PC-3 (cell line): Measurements from ENCODE around the gene ZNF319. TPM values are rescaled to one million over a fixed set of nuclear protein-coding genes. Genes with fewer than 3 reads are reported as not detected.

Experiments used
- ATAC-seq: fragments of 200-7000 bp; cut with Tn5 transposase; 2 replicates; pipeline ENCODE4 v1.9.1; 2020; ENCODE audit warnings: mild to moderate bottlenecking, moderate library complexity
- BruUV-seq: library from RNA; stranded (reverse); fragments of 400-500 nt; replicated peaks from 2 replicates; lab custom pipeline; 2021; lab: Mats Ljungman, UMichigan
- CTCF ChIA-PET: fragments of 300-600 bp; sonication (Branson Sonifier 250); formaldehyde crosslinking; loops from one replicate; lab custom pipeline; 2022; ENCODE audit warnings: antibody characterized with exemption; lab: Charles Lee
- POLR2A ChIA-PET: fragments of 300-600 bp; sonication (Branson Sonifier 250); formaldehyde crosslinking; loops from one replicate; lab custom pipeline; 2022; ENCODE audit warnings: antibody characterized with exemption; ENCODE audit not compliant: unreplicated experiment; lab: Charles Lee
- DNase-seq: peaks from one replicate; pipeline ENCODE4 v3.0.0-alpha.2; 2015
- H2AFZ ChIP-seq: fragments of 300-600 bp; sonication (generic); 2 replicates; pipeline ENCODE4 v1.6.0; 2016; ENCODE audit warnings: antibody characterized with exemption, low read length
- H3F3A ChIP-seq: fragments of 300-600 bp; sonication (generic); one replicate; pipeline ENCODE4 v1.6.0; 2017; ENCODE audit warnings: antibody characterized with exemption, low read length, control low read depth, mild to moderate bottlenecking; ENCODE audit not compliant: unreplicated experiment
- H3K27ac ChIP-seq: fragments of 300-600 bp; sonication (generic); 2 replicates; pipeline ENCODE4 v1.5.1; 2016; ENCODE audit warnings: mild to moderate bottlenecking, low read length
- H3K27me3 ChIP-seq: fragments of 300-600 bp; sonication (generic); 2 replicates; pipeline ENCODE4 v1.6.1; 2016; ENCODE audit warnings: low read length, mixed read lengths
- H3K36me3 ChIP-seq: fragments of 300-600 bp; sonication (generic); 2 replicates; pipeline ENCODE4 v1.6.1; 2016; ENCODE audit warnings: low read depth, mixed run types, low read length, mixed read lengths
- H3K4me1 ChIP-seq: fragments of 300-600 bp; sonication (generic); 2 replicates; pipeline ENCODE4 v1.5.1; 2016; ENCODE audit warnings: low read length; ENCODE audit not compliant: insufficient read depth
- H3K4me2 ChIP-seq: fragments of 300-600 bp; sonication (generic); 2 replicates; pipeline ENCODE4 v1.6.0; 2016; ENCODE audit warnings: low read length
- H3K4me3 ChIP-seq: fragments of 300-600 bp; sonication (generic); 2 replicates; pipeline ENCODE4 v1.5.1; 2016; ENCODE audit warnings: mild to moderate bottlenecking, low read length, mixed read lengths
- H3K79me2 ChIP-seq: fragments of 300-600 bp; sonication (generic); 2 replicates; pipeline ENCODE4 v1.6.1; 2017; ENCODE audit warnings: low read length, mixed read lengths
- H3K9ac ChIP-seq: fragments of 300-600 bp; sonication (generic); 2 replicates; pipeline ENCODE4 v1.6.0; 2016; ENCODE audit warnings: mild to moderate bottlenecking, low read length
- H3K9me2 ChIP-seq: fragments of 300-600 bp; sonication (generic); replicated peaks from 2 replicates; pipeline ENCODE4 v1.6.1; 2016; ENCODE audit warnings: mixed run types, low read length, mixed read lengths
- H3K9me3 ChIP-seq: fragments of 300-600 bp; sonication (generic); 2 replicates; pipeline ENCODE4 v1.6.1; 2016; ENCODE audit warnings: low read length, mixed read lengths
- H4K20me1 ChIP-seq: fragments of 300-600 bp; sonication (generic); 2 replicates; pipeline ENCODE4 v1.6.1; 2016; ENCODE audit warnings: low read length, mixed read lengths
- CTCF ChIP-seq: fragments of 300-600 bp; sonication (generic); conservative IDR thresholded peaks from 2 replicates; pipeline ENCODE4 v1.5.1; 2017; ENCODE audit warnings: antibody characterized with exemption, low read depth, mild to moderate bottlenecking, low read length
- EZH2 ChIP-seq: fragments of 300-600 bp; sonication (generic); IDR thresholded peaks from one replicate; pipeline ENCODE4 v1.6.1; 2017; ENCODE audit warnings: antibody characterized with exemption, mild to moderate bottlenecking, low read length; ENCODE audit not compliant: unreplicated experiment
- EZH2phosphoT487 ChIP-seq: fragments of 300-600 bp; sonication (generic); IDR thresholded peaks from 2 replicates; pipeline ENCODE4 v1.6.1; 2018; ENCODE audit warnings: mild to moderate bottlenecking, antibody characterized with exemption, low read length, borderline replicate concordance
- intact Hi-C: fragments of 100-400 bp; cut with micrococcal nuclease; formaldehyde crosslinking; loops from 2 replicates; pipeline ENCODE4 v1.9.0; 2023
- total RNA-seq: library from RNA; depleted of rRNA; stranded (reverse); fragments of >200 nt; gene quantifications from 2 replicates; pipeline ENCODE4 v1.2.3, GENCODE V29; 2014

The ZNF319 gene
- total RNA-seq, 1 experiment from 2014 or later = 2.2 TPM

DNA sequence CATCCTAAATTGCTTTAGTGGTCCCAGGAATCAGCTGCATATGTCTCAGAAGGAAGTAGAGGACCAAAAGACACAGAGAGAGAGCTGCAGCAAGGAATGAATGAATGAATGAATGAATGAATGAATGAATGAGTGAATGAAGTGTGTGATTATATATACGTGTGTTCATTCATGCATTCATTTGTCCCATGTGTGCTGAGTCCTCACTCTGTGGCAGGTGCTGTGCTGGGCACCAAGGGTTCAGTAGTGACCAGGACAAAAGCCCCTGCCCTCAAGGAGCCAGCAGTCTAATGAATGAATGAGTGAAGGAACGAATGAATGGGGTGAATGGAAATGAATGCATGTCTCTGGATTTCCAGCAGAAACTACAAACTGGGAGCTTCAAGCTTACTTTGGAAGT is 38.9 kb downstream of the ZNF319 start:
- ChIA-PET POLR2A (no interaction called here), CTCF (no interaction called here)
- no peak for ATAC-seq
- H3K27ac ChIP-seq = no peak overlapping the region
- H2AFZ ChIP-seq = no peak overlapping the region
- H3K9ac ChIP-seq = no peak overlapping the region
- H3K27me3 ChIP-seq = no peaks in the 10 kb centered on the region
- no peaks in the 10 kb centered on the region for H3K9me3 ChIP-seq
- no peak for DNase-seq
- no peaks in the 10 kb centered on the region for H4K20me1 ChIP-seq
- no peak overlapping the region for H3K4me3 ChIP-seq
- no peaks in the 10 kb centered on the region for H3K79me2 ChIP-seq
- BruUV-seq = no TSS peak
- no peaks in the 10 kb centered on the region for H3K4me1 ChIP-seq
- no peak overlapping the region for H3K4me2 ChIP-seq
- H3K9me2 ChIP-seq = no peaks in the 10 kb centered on the region
- no peaks in the 10 kb centered on the region for H3K36me3 ChIP-seq
- TF ChIP-seq CTCF = no peak
- TF ChIP-seq EZH2phosphoT487 = no peak
- no peak for TF ChIP-seq EZH2
- intact Hi-C loops = no loop called here
- no peaks in the 10 kb centered on the region for H3F3A ChIP-seq

GRCh38 chr16:57960826-57961472 is 39.5 kb downstream of the ZNF319 start:
- ATAC-seq (no peak), DNase-seq (no peak)
- Histone ChIP-seq H3K9ac (no peak overlapping the region), H3K79me2 (no peaks in the 10 kb centered on the region), H4K20me1 (no peaks in the 10 kb centered on the region), H3K27ac (no peak overlapping the region), H3K36me3 (no peaks in the 10 kb centered on the region), H3K4me3 (no peak overlapping the region), H3F3A (no peaks in the 10 kb centered on the region), H3K9me3 (no peaks in the 10 kb centered on the region), H3K4me1 (no peaks in the 10 kb centered on the region), H3K9me2 (no peaks in the 10 kb centered on the region), H3K27me3 (no peaks in the 10 kb centered on the region), H3K4me2 (no peak overlapping the region), H2AFZ (no peak overlapping the region)
- TF ChIP-seq EZH2phosphoT487 (no peak), EZH2 (no peak), CTCF (no peak)
- ChIA-PET CTCF (no interaction called here), POLR2A (no interaction called here)
- intact Hi-C loops = no loop called here
- BruUV-seq = no TSS peak

DNA sequence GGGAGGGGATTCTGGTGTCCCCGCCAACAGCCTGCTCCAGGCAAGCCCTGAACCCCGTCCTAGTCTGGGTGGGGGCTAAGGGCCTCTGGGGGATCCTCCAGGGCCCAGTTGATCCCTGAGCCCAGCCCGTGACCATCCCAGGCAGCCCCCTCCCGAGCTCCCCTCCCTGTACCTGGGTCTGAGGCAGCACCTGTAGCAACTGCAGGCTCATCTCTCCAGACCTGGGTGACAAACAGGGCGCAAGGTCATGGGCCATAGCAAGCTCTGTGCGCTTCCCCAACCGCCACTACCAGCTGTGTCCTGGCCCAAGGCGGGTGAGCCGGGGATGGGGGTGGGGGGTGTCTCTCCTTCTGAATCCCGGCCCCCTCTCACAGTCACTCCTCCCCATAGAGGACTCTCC is 40.2 kb downstream of the ZNF319 start:
- H3K4me1 ChIP-seq = no peaks in the 10 kb centered on the region
- POLR2A ChIA-PET = no interaction called here
- TF ChIP-seq CTCF (no peak), EZH2phosphoT487 (no peak), EZH2 (no peak)
- H3F3A ChIP-seq = no peaks in the 10 kb centered on the region
- no peak overlapping the region for H3K4me2 ChIP-seq
- no TSS peak for BruUV-seq
- CTCF ChIA-PET = no interaction called here
- no peaks in the 10 kb centered on the region for H3K36me3 ChIP-seq
- H3K9me3 ChIP-seq = no peaks in the 10 kb centered on the region
- no peaks in the 10 kb centered on the region for H3K27me3 ChIP-seq
- DNase-seq = no peak
- H2AFZ ChIP-seq = no peak overlapping the region
- H3K9me2 ChIP-seq = no peaks in the 10 kb centered on the region
- intact Hi-C loops = no loop called here
- H4K20me1 ChIP-seq = no peaks in the 10 kb centered on the region
- ATAC-seq = no peak
- no peak overlapping the region for H3K4me3 ChIP-seq
- H3K9ac ChIP-seq = no peak overlapping the region
- no peaks in the 10 kb centered on the region for H3K79me2 ChIP-seq
- no peak overlapping the region for H3K27ac ChIP-seq
